Heart right ventricle (tissue), 16 donors: Measurements from ENCODE around the gene TSPAN5. TPM values are rescaled to one million over a fixed set of nuclear protein-coding genes. Genes with fewer than 3 reads are reported as not detected.

Experiments used
- ATAC-seq, 8 donors: fragments of 200-7000 bp; cut with Tn5 transposase; one replicate each; pipeline ENCODE4 v1.9.1; 2020; ENCODE audit warnings: mild to moderate bottlenecking in 8 of 8, moderate library complexity in 8 of 8, moderate number of reproducible peaks in 1 of 8
- DNase-seq, 2 donors: peaks; one replicate each; pipeline ENCODE4 v3.0.0-alpha.2; 2020
- H3K27ac ChIP-seq, 10 donors: fragments of 200-600 bp; sonication (generic) in 2 of 10; one replicate each; pipeline versions ENCODE4 v1.5.0 to v1.8.0; 2020 to 2022; ENCODE audit warnings: mild to moderate bottlenecking in 3 of 10
- H3K27me3 ChIP-seq, 7 donors: fragments of 200-600 bp; one replicate each; pipeline ENCODE4 v1.8.0; 2021 to 2022; ENCODE audit warnings: mild to moderate bottlenecking in 2 of 7
- H3K36me3 ChIP-seq, 9 donors: fragments of 200-600 bp; sonication (generic) in 1 of 9; one replicate each; pipeline versions ENCODE4 v1.5.0 to v1.8.0; 2020 to 2022; ENCODE audit warnings: mild to moderate bottlenecking in 2 of 9
- H3K4me1 ChIP-seq, 9 donors: fragments of 200-600 bp; sonication (generic) in 1 of 9; one replicate each; pipeline versions ENCODE4 v1.5.0 to v1.8.0; 2020 to 2022; ENCODE audit warnings: mild to moderate bottlenecking in 4 of 9
- H3K4me3 ChIP-seq, 10 donors: fragments of 200-600 bp; sonication (generic) in 2 of 10; one replicate each; pipeline versions ENCODE4 v1.5.0 to v1.8.0; 2020 to 2022; ENCODE audit warnings: mild to moderate bottlenecking in 7 of 10, moderate library complexity in 2 of 10
- H3K9me3 ChIP-seq, 11 donors: fragments of 200-600 bp in 10 of 11; sonication (generic) in 2 of 11; one replicate each; pipeline versions ENCODE4 v1.5.0 to v1.8.0; 2013 to 2022; ENCODE audit warnings: mild to moderate bottlenecking in 2 of 11, control low read depth in 1 of 11, moderate library complexity in 1 of 11
- whole genome bisulfite sequencing, 2 donors: extraction: QIAGEN DNeasy Blood & Tissue Kit; methylation state at CpG; one replicate each; pipeline ENCODE4 v1.1.7; 2013; ENCODE audit warnings: inconsistent platforms in 1 of 2; 5-methylcytosine and 5-hydroxymethylcytosine counted together
- intact Hi-C, 10 donors: fragments of 100-400 bp; cut with DNase I; formaldehyde crosslinking; loops; one replicate each; pipeline versions ENCODE4 v1.11.1 to v1.14.2; 2022
- polyA plus RNA-seq, 2 donors: library from polyadenylated mRNA; stranded (reverse); fragments of 200-250 nt; gene quantifications; one replicate each; pipeline ENCODE4 v1.2.3, GENCODE V29; 2013
- total RNA-seq, 10 donors: library from RNA; stranded (reverse); fragmentation: NEBNext Ultra II Directional in 3 of 10; extraction: Animal tissue kit (Norgen Biotek cat#: 25700) in 3 of 10; gene quantifications; one replicate each; pipeline versions ENCODE4 v1.2.1 to v1.2.4, GENCODE V29; 2021 to 2023
- TF ChIP-seq, protein P1 (sequence below), 9 donors: fragments of 200-600 bp; sonication (generic) in 2 of 9; IDR thresholded peaks; one replicate each; pipeline versions ENCODE4 v1.5.0 to v1.8.0; 2021 to 2022; ENCODE audit warnings: antibody characterized with exemption in 9 of 9, mild to moderate bottlenecking in 5 of 9, moderate library complexity in 1 of 9
- donor health status: Arrhythmogenic right ventricular cardiomyopathy.
- donor health status: ischemic (EF 13 %, LVEDD 7.1; RV severe dilation, severe dysfunction).
- donor health status: healthy with polysubstance abuse.
- donor health status: DM: no; HTN: yes; CAD: no.
- donor health status: DM: no; HTN: no; CAD: no.
- donor health status: ischemic (EF 25% LVEDD 6.9; RV normal size, moderate dysfunction).
- donor health status: ischemic (EF 25% LVEDD 5.7; RV mildly dilated, moderate dysfunction).
- donor health status: healthy.
- donor health status: DM: yes; HTN: yes; CAD: no.
- donor health status: Ischemic cardiomyopathy.
- donor health status: ischemic (EF 35%, LVEDD 5.7; RV mildly dilated, moderate dysfunction).
- donor health status: nonischemic (EF 11% LVEDD 7.7; RV severe dilation, severe dysfunction).
- donor health status: DM: yes; HTN: yes; CAD: no.
- donor health status: PGD.
- donor health status: ischemic (EF 29% LVEDD 5.4; RV normal size, mild dysfunction).
- donor health status: nonischemic (EF 23%, LVEDD 6.1; RV moderate dilation, normal function).

TSPAN5 gene
- total and polyA plus RNA-seq, 12 donors = 0.85 to 6.7 (median 3.8) TPM

- DNase-seq (no peak), ATAC-seq (no peak)
- Histone ChIP-seq H3K4me3 (no peak overlapping the region), H3K9me3 (no peaks in the 10 kb centered on the region), H3K4me1 (no peaks in the 10 kb centered on the region), H3K36me3 (no peaks in the 10 kb centered on the region), H3K27me3 (no peaks in the 10 kb centered on the region), H3K27ac (no peak overlapping the region)
- TF ChIP-seq, protein P1, sequence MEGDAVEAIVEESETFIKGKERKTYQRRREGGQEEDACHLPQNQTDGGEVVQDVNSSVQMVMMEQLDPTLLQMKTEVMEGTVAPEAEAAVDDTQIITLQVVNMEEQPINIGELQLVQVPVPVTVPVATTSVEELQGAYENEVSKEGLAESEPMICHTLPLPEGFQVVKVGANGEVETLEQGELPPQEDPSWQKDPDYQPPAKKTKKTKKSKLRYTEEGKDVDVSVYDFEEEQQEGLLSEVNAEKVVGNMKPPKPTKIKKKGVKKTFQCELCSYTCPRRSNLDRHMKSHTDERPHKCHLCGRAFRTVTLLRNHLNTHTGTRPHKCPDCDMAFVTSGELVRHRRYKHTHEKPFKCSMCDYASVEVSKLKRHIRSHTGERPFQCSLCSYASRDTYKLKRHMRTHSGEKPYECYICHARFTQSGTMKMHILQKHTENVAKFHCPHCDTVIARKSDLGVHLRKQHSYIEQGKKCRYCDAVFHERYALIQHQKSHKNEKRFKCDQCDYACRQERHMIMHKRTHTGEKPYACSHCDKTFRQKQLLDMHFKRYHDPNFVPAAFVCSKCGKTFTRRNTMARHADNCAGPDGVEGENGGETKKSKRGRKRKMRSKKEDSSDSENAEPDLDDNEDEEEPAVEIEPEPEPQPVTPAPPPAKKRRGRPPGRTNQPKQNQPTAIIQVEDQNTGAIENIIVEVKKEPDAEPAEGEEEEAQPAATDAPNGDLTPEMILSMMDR (IDR thresholded peaks at IDR 0.05) = no peak
- WGBS, 2 donors = 78 to 84% methylated on average over 4 of the region's 4 CpGs
- intact Hi-C loops = no loop called here
Observed at GRCh38 chr4:98493296-98493695, 165.1 kb downstream of the TSPAN5 start.

DNA sequence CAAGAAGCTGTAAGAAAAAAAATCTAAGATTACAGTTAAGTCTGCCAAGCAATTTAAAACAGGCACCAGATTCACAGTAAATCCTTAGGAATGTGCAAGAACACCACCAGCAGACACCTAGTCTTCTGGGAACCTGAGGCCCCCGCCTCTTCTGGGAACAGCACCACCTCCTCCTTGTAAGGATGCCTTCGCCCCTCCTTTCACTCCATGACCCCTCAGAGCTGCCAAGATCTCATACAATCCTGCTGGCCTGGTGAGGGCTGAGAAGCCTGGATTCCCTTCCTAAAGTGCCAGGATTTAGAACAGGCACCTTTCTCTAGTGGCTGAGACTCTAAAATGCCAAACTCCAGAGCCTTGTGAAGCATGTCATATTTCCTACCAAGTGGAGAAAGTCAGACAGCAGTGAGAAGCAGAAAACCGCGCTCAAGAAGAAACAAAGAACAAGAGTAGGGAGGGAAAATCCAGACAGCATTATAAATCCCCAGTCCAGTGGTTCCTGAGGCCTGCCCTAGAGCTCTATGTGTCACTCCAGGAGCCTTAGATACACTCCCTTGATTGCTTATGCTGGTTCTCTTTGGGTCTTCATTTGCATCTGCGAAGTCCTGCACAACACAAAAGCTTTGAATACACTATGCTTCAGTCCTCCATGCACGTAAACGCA lies 166.4 kb downstream of the TSPAN5 start:
- ATAC-seq = no peak
- Histone ChIP-seq H3K9me3 (no peaks in the 10 kb centered on the region), H3K4me3 (no peak overlapping the region), H3K4me1 (no peaks in the 10 kb centered on the region), H3K27ac (no peak overlapping the region), H3K36me3 (no peaks in the 10 kb centered on the region), H3K27me3 (no peaks in the 10 kb centered on the region)
- 94 to 96% methylated on average over 7 of the region's 7 CpGs for WGBS, 2 donors
- intact Hi-C loops = no loop called here
- no peak for DNase-seq
- TF ChIP-seq, protein P1 (IDR thresholded peaks at IDR 0.05) = no peak

DNA sequence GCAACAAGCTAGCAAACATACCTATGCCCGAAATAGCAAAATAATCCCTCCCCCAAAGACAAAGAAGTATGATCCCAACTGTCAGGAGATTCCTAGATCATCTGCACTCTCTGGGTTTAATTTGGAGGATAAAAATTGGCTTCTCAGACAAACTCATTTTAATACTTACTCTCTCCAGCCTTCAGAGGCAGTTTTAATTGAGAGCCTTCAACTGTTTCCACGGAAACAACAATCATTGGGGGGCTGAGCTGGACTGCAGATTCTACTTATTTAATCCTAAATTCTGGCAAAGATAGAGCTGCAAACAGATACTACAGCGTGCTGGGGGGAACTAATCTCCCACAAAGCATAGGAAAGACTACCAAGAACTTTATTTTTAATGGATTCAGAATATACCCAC lies 168.2 kb downstream of the TSPAN5 start:
- intact Hi-C loops = no loop called here
- ATAC-seq (no peak), DNase-seq (no peak)
- TF ChIP-seq, protein P1 (IDR thresholded peaks at IDR 0.05) = no peak
- H3K27me3 ChIP-seq = no peaks in the 10 kb centered on the region
- H3K36me3 ChIP-seq = no peaks in the 10 kb centered on the region
- no peak overlapping the region for H3K27ac ChIP-seq
- 96% methylated on average over 3 of the region's 3 CpGs for WGBS, 2 donors
- H3K9me3 ChIP-seq = no peaks in the 10 kb centered on the region
- H3K4me3 ChIP-seq = no peak overlapping the region
- H3K4me1 ChIP-seq = no peaks in the 10 kb centered on the region

DNA sequence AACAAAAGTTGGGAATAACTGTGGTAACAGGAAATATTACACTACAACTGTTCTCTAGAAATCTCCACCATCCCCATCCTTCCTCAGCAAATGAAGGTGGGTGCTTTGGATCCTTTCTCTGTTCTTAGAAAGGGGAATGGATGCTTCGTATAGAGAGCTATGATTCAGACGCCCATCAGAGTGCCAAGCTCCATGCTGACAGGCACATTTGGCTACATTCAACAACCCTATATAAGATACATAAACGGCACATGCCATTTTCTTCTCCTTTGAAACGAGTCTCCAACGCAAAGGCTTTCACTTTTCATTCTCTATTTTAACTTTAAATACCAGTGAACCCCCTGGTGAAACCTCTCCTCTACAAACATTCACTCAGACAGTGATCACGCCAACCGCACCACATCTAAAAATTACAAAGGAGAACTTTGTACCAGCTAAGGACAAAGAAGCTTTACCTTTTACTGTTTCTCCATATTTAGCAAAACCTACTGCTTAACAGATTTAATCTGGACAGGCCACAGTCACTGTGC lies 172.5 kb downstream of the TSPAN5 start:
- no peak for DNase-seq
- Histone ChIP-seq H3K9me3 (no peaks in the 10 kb centered on the region), H3K27me3 (no peaks in the 10 kb centered on the region), H3K4me1 (no peaks in the 10 kb centered on the region), H3K36me3 (no peaks in the 10 kb centered on the region), H3K4me3 (no peak overlapping the region), H3K27ac (no peak overlapping the region)
- intact Hi-C loops = no loop called here
- TF ChIP-seq, protein P1 (IDR thresholded peaks at IDR 0.05) = no peak
- no peak for ATAC-seq
- 94 to 96% methylated on average over 7 of the region's 7 CpGs for WGBS, 2 donors
